Psoas muscle (tissue), 8 donors: ENCODE data around the gene NCAPG2. TPM values are rescaled to one million over a fixed set of nuclear protein-coding genes. Genes with fewer than 3 reads are reported as not detected.

Source experiments
- ATAC-seq, 4 donors: fragments of 200-7000 bp; cut with Tn5 transposase; one replicate each; pipeline ENCODE4 v1.9.1; 2020; ENCODE audit warnings: moderate library complexity in 3 of 4, mild to moderate bottlenecking in 2 of 4
- DNase-seq, 2 donors: peaks; one replicate each; pipeline ENCODE4 v3.0.0-alpha.2; 2020
- H3K27ac ChIP-seq: fragments of 200-600 bp; one replicate; pipeline ENCODE4 v1.8.0; 2022
- H3K27me3 ChIP-seq, 3 donors: fragments of 200-600 bp in 1 of 3; one replicate each; pipeline versions ENCODE4 v1.6.1 to v1.8.0; 2013 to 2022; ENCODE audit warnings: low read length in 2 of 3, mild to moderate bottlenecking in 2 of 3, moderate library complexity in 1 of 3; ENCODE audit not compliant: insufficient read depth in 3 of 3
- H3K36me3 ChIP-seq, 2 donors: fragments of 200-600 bp in 1 of 2; one replicate each; pipeline versions ENCODE4 v1.6.1 to v1.8.0; 2013 to 2022; ENCODE audit warnings: low read depth in 1 of 2, mild to moderate bottlenecking in 1 of 2, moderate library complexity in 1 of 2; ENCODE audit not compliant: insufficient read depth in 1 of 2
- H3K4me1 ChIP-seq: fragments of 200-600 bp; one replicate; pipeline ENCODE4 v1.8.0; 2022
- H3K4me3 ChIP-seq: fragments of 200-600 bp; one replicate; pipeline ENCODE4 v1.8.0; 2022; ENCODE audit warnings: mild to moderate bottlenecking
- H3K9me3 ChIP-seq: fragments of 200-600 bp; one replicate; pipeline ENCODE4 v1.8.0; 2022
- WGBS, 3 donors: extraction: QIAGEN DNeasy Blood & Tissue Kit; methylation state at CpG; one replicate each; pipeline versions ENCODE4 v1.1.6 to v1.1.7; 2013; 5-methylcytosine and 5-hydroxymethylcytosine counted together
- intact Hi-C, 2 donors: fragments of 100-400 bp; cut with DNase I; formaldehyde crosslinking; loops; one replicate each; pipeline versions ENCODE4 v1.11.0 to v1.14.2; 2022
- polyA plus RNA-seq, 3 donors: library from polyadenylated mRNA; stranded (reverse); fragments of 200-250 nt; gene quantifications; one replicate each; pipeline ENCODE4 v1.2.3, GENCODE V29; 2013
- total RNA-seq, 4 donors: library from RNA; stranded (reverse); fragmentation: NEBNext Ultra II Directional in 2 of 4; extraction: Animal tissue kit (Norgen Biotek cat#: 25700) in 2 of 4; gene quantifications; one replicate each; pipeline versions ENCODE4 v1.2.1 to v1.2.4, GENCODE V29; 2021 to 2023
- TF ChIP-seq, protein P1 (sequence below): fragments of 200-600 bp; IDR thresholded peaks from one replicate; pipeline ENCODE4 v1.8.0; 2022; ENCODE audit warnings: antibody characterized with exemption
- donor health status: healthy with polysubstance abuse.
- donor health status: DM: no; HTN: no; CAD: no; lungs with moderate emphysema.
- donor health status: Bipolar disorder and iron deficiency.
- donor health status: healthy.
- donor health status: DM: yes; HTN: yes; CAD: no.
- donor health status: DM: no; HTN: no; CAD: no.
- donor health status: DM: no; HTN: no; CAD: no.
- donor health status: DM: yes; HTN: yes; CAD: no.

Gene NCAPG2
- total and polyA plus RNA-seq, 7 donors = 1.9 to 3.8 (median 2.8) TPM

DNA sequence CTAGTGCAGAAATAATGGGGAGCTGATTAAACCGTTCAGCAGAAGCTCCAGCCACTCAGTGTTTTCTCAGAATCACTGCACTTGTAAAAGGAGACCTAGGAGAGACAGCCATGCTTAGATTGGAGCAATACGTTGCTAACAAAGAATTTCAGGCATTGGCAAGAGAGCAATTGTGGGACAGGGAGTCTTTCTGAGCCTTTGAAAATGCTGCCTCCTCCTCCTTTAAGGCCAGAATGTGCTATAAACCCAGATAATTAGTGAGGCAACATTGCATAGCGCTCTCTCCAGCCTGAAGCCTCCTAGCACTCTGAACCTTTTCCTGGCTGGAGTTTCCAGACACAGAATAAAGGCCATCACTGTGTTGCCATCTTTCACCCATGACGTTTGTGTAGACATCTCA is 98.5 kb downstream of the NCAPG2 start:
- Histone ChIP-seq H3K27me3 (no peaks in the 10 kb centered on the region), H3K4me3 (no peak overlapping the region), H3K9me3 (no peaks in the 10 kb centered on the region), H3K27ac (no peak overlapping the region), H3K36me3 (no peaks in the 10 kb centered on the region), H3K4me1 (no peaks in the 10 kb centered on the region)
- DNase-seq (no peak), ATAC-seq (no peak)
- WGBS, 3 donors = 60 to 68% (median 68%) methylated on average over 4 of the region's 4 CpGs
- intact Hi-C loops = no loop called here
- TF ChIP-seq, protein P1, sequence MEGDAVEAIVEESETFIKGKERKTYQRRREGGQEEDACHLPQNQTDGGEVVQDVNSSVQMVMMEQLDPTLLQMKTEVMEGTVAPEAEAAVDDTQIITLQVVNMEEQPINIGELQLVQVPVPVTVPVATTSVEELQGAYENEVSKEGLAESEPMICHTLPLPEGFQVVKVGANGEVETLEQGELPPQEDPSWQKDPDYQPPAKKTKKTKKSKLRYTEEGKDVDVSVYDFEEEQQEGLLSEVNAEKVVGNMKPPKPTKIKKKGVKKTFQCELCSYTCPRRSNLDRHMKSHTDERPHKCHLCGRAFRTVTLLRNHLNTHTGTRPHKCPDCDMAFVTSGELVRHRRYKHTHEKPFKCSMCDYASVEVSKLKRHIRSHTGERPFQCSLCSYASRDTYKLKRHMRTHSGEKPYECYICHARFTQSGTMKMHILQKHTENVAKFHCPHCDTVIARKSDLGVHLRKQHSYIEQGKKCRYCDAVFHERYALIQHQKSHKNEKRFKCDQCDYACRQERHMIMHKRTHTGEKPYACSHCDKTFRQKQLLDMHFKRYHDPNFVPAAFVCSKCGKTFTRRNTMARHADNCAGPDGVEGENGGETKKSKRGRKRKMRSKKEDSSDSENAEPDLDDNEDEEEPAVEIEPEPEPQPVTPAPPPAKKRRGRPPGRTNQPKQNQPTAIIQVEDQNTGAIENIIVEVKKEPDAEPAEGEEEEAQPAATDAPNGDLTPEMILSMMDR = no peak

DNA sequence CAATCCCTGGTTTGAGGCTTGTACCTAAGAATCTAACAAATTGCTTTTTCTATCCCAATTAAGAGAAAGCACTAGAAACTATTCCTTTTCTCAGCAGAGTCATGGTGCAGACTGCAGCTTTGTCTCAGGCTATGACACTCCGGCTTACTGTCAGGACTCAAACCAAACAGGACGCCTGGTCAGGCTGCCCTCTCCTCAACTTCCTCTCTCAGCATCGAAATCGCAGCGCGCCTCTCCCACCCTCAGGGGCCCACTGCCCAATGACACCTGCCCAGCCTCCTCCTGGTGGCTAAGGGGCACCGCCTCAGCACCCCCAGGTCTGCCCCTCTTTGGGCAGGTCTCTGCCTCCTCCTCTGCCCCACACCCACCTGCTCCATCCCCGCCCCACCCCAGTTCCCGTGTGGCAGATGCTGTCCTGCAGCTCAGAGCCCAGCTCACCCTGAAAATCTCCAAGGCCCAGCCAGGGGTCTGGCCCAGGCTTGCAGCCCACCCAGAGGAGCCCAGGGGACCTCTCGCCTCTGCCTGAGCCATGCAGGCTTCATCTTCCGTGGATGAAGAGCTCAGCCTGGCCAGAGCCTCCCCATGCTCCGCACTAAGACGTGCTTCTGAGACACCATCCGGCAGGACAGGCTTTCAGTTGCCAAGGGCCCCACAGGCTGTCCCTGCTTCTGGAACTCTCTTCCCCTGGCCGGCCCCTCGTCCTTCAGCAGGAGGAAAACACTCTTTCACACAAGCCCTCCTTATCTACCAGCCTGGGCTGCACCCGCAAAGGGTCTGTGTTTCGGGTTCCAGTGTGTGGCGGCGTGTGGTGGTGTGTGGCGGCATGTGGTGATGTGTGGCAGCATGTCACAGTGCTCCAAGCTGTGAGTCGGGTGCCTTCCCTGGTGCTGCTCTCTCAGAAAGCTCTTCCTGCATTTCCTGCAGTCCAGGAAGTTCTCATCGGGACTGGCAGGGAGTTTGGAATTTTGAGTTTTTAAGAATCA is 100.5 kb downstream of the NCAPG2 start:
- Histone ChIP-seq H3K4me3 (no peak overlapping the region), H3K4me1 (no peaks in the 10 kb centered on the region), H3K36me3 (no peaks in the 10 kb centered on the region), H3K27me3 (no peaks in the 10 kb centered on the region), H3K9me3 (no peaks in the 10 kb centered on the region), H3K27ac (no peak overlapping the region)
- WGBS, 3 donors = 90 to 95% (median 91%) methylated on average over 22 to 23 of the region's 23 CpGs
- DNase-seq = no peak
- TF ChIP-seq, protein P1 = no peak
- ATAC-seq = no peak
- intact Hi-C loops = no loop called here

DNA sequence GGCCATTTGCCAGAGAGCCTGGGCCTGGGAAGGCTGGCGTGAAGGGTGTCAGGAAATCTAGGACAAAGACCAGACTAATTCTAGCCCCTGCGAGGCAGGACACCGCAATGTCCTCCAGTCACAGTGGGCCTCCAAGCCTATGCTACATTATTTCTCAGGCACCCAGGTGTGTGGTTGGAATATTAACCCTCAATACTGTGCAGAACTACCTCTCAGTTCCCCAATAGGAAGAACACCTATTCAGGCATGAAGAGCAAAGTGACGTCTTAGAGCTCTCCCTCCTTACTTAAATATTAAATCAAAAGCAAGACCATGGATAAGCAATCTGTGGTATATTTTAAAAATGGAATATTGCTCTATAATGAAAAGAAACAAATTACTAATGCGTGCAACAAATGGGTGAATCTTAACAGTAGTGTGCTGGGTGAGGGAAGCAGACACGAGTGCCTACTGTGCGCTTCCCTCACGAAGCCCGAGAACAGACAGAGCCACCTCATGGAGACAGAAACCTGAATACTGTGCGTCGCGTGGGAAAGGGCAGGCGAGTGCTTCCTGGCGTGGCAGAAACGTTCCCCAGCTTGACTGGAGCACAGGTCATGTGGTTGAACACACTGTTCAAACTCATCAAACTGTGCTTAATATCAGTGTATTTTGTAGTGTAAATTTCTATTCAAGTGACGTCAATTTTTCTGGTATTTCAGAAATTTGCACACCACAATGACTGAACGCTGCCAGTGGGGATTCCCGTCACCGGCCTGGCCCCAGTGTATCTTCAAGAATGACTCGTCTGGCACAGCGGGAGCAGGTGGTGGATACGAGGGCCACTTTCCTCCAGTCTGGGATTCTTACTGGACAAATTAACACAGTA is 101.5 kb downstream of the NCAPG2 start:
- no peaks in the 10 kb centered on the region for H3K9me3 ChIP-seq
- H3K36me3 ChIP-seq = no peaks in the 10 kb centered on the region
- H3K27ac ChIP-seq = no peak overlapping the region
- ATAC-seq = no peak
- intact Hi-C loops = no loop called here
- no peak overlapping the region for H3K4me3 ChIP-seq
- WGBS, 3 donors = 87 to 89% (median 88%) methylated on average over 22 of the region's 22 CpGs
- no peaks in the 10 kb centered on the region for H3K4me1 ChIP-seq
- no peaks in the 10 kb centered on the region for H3K27me3 ChIP-seq
- TF ChIP-seq, protein P1 = no peak
- DNase-seq = no peak

DNA sequence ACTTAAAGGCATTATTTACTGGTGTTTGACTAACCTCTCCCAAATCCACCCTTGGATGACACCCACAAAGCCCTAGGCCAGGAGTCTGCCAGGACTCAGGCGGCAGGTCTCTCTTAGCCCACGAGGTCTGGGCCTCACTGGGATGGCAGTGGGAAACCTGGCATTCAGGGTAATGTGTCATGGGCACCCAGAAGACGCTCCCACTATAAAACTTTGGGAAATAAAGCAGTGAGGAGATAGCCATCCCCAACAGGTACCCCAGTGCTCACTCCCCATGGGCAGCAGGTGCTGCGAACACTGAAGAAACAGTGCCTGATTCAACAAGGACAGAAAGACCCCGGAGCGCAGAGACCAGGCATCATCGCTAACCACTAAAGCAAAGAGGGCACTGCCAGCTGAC is 102.6 kb downstream of the NCAPG2 start:
- H3K9me3 ChIP-seq = no peaks in the 10 kb centered on the region
- intact Hi-C loops = no loop called here
- H3K27me3 ChIP-seq = no peaks in the 10 kb centered on the region
- DNase-seq (no peak), ATAC-seq (no peak)
- WGBS, 3 donors = 97 to 98% (median 98%) methylated on average over 7 of the region's 7 CpGs
- TF ChIP-seq, protein P1 = no peak
- H3K4me3 ChIP-seq = no peak overlapping the region
- H3K4me1 ChIP-seq = no peaks in the 10 kb centered on the region
- H3K27ac ChIP-seq = no peak overlapping the region
- no peaks in the 10 kb centered on the region for H3K36me3 ChIP-seq
